TTC549 (cell line): ENCODE results near the gene SH3RF3.

ENCODE experiments used
- FAIRE-seq: peaks from 2 replicates; lab custom pipeline; 2012; peaks lifted over from hg19 to GRCh38; lab: Jason Lieb, UNC

SH3RF3 gene

GRCh38 chr2:109340381-109340780, 211.4 kb downstream of the SH3RF3 start:
- FAIRE-seq, result no peak

- no peak for FAIRE-seq
Observed at GRCh38 chr2:109341355-109342255, 212.6 kb downstream of the SH3RF3 start.

- FAIRE-seq, result no peak
Observed at GRCh38 chr2:109342256-109342850, 213.3 kb downstream of the SH3RF3 start.

- no peak for FAIRE-seq
Observed at GRCh38 chr2:109342930-109343329, 213.9 kb downstream of the SH3RF3 start.

GRCh38 chr2:109343460-109343859, 214.5 kb downstream of the SH3RF3 start:
- no peak for FAIRE-seq

GRCh38 chr2:109344270-109344805, 215.3 kb downstream of the SH3RF3 start:
- no peak for FAIRE-seq

- no peak for FAIRE-seq
Observed at GRCh38 chr2:109345091-109345490, 216.1 kb downstream of the SH3RF3 start.

- FAIRE-seq, result no peak
Observed at GRCh38 chr2:109345653-109346480, 216.9 kb downstream of the SH3RF3 start.

GRCh38 chr2:109346601-109347228, 217.7 kb downstream of the SH3RF3 start:
- no peak for FAIRE-seq

GRCh38 chr2:109347626-109348025, 218.6 kb downstream of the SH3RF3 start:
- FAIRE-seq, result no peak

- FAIRE-seq, result no peak
Observed at GRCh38 chr2:109348190-109348589, 219.2 kb downstream of the SH3RF3 start.

GRCh38 chr2:109348671-109349502, 219.9 kb downstream of the SH3RF3 start:
- no peak for FAIRE-seq

- FAIRE-seq, result no peak
Observed at GRCh38 chr2:109349503-109350465, 220.8 kb downstream of the SH3RF3 start.

GRCh38 chr2:109350526-109350925, 221.5 kb downstream of the SH3RF3 start:
- FAIRE-seq, result no peak

- no peak for FAIRE-seq
Observed at GRCh38 chr2:109351164-109351756, 222.3 kb downstream of the SH3RF3 start.

GRCh38 chr2:109352056-109352897, 223.3 kb downstream of the SH3RF3 start:
- no peak for FAIRE-seq

- no peak for FAIRE-seq
Observed at GRCh38 chr2:109352898-109353689, 224.1 kb downstream of the SH3RF3 start.
